Measurements from ENCODE around the gene SH3RF3. TPM values are rescaled to one million over a fixed set of nuclear protein-coding genes. Genes with fewer than 3 reads are reported as not detected.

SH3RF3 gene
- total and polyA plus RNA-seq, 10 of the 15 experiments (the other 5 are each of a cell fraction or from before 2014, with no cell fraction given) = 0.08 to 8.8 (median 2.3) TPM

GRCh38 chr2:109289504-109290222 lies 160.7 kb downstream of the SH3RF3 start:
- no peak overlapping the region for H3K27ac ChIP-seq (ENCODE audit: control insufficient read depth, insufficient read depth)
- SMC1A ChIA-PET (ENCODE audit: uncharacterized antibody, unreplicated experiment) = interaction anchor here (1.1 to 1.5 kb wide), 4 partner anchors 9 to 35 kb away, joined by 3 to 4 read pairs (median 4); no protein-coding TSS in a partner anchor
- no peak overlapping the region for H3K9ac ChIP-seq (ENCODE audit: control insufficient read depth, insufficient read depth, low read length)
- no TSS peak for BruUV-seq (replicated peaks)
- CTCF ChIA-PET = interaction anchor here (1.0 to 1.3 kb wide), 2 partner anchors 157 to 220 kb away, joined by 4 read pairs; no protein-coding TSS in a partner anchor
- FAIRE-seq (no peak), DNase-seq (ENCODE audit: low read depth, low spot score) (no peak), ATAC-seq (no peak)
- H3K4me2 ChIP-seq (ENCODE audit: control insufficient read depth, insufficient read depth) = no peak overlapping the region
- no peaks in the 10 kb centered on the region for H3K9me3 ChIP-seq (replicated peaks; ENCODE audit: control insufficient read depth, insufficient read depth, low read length)
- WGBS (ENCODE audit: insufficient coverage, insufficient replicate concordance, low lambda C conversion rate, missing lambda C conversion rate) = 24% methylated on average over 8 of the region's 8 CpGs
- intact Hi-C loops (cut with micrococcal nuclease; ENCODE audit: unreplicated experiment) = no loop called here
- no peaks in the 10 kb centered on the region; a peak in 1 of 4 replicates for H3K27me3 ChIP-seq (replicated peaks in 1 of 2; ENCODE audit: control insufficient read depth in 2 of 2, insufficient read depth in 2 of 2, low read length in 1 of 2)
- H3K4me3 ChIP-seq = no peak overlapping the region
- POLR2A ChIA-PET = no interaction called here
- RAD21 ChIA-PET (ENCODE audit: unreplicated experiment) = interaction anchor here (1.0 to 1.3 kb wide), 2 partner anchors 33 to 224 kb away, joined by 3 read pairs; no protein-coding TSS in a partner anchor
- no peaks in the 10 kb centered on the region for H3K4me1 ChIP-seq (ENCODE audit: control insufficient read depth, insufficient read depth, low read length)
- H3K36me3 ChIP-seq (ENCODE audit: control insufficient read depth in 2 of 2, insufficient read depth in 2 of 2, low read length in 1 of 2) = no peaks in the 10 kb centered on the region
- in situ Hi-C loops (cut with MboI) = no loop called here
- H2AFZ ChIP-seq (ENCODE audit: control insufficient read depth, low read depth, low read length) = no peak overlapping the region
- no peak for TF ChIP-seq TCF3 (IDR thresholded peaks at IDR 0.05; ENCODE audit: borderline replicate concordance, insufficient read depth, low read depth, low read length)
- TF ChIP-seq NFIC (IDR thresholded peaks at IDR 0.05; ENCODE audit: low read depth, low read length) = no peak
- no peak for TF ChIP-seq NRF1 (conservative IDR thresholded peaks at IDR 0.05; ENCODE audit: low read depth, low read length)
- no peak for TF ChIP-seq IRF4 (IDR thresholded peaks at IDR 0.05; ENCODE audit: low read depth, low read length)
- no peak for TF ChIP-seq CUX1 (IDR thresholded peaks at IDR 0.05; ENCODE audit: insufficient replicate concordance, low read depth, low read length)
- TF ChIP-seq CHD2 (IDR thresholded peaks at IDR 0.05; ENCODE audit: borderline replicate concordance, low read depth, low read length) = no peak
- no peak for TF ChIP-seq PKNOX1 (IDR thresholded peaks at IDR 0.05)
- no peak for TF ChIP-seq HSF1 (IDR thresholded peaks at IDR 0.05; ENCODE audit: low read depth, low read length)
- TF ChIP-seq SUZ12 (IDR thresholded peaks at IDR 0.05; ENCODE audit: unreplicated experiment) = no peak
- H4K20me1 ChIP-seq (ENCODE audit: control insufficient read depth, insufficient read depth) = no peaks in the 10 kb centered on the region
- no peaks in the 10 kb centered on the region; the same call in 1 of the 2 replicates for H3K79me2 ChIP-seq (ENCODE audit: control insufficient read depth, insufficient read depth, low read length)

All from GM12878 (cell line).